ENCODE measurements around the gene TULP4.
"Not testable (repeated sequence)": the region's sequence is repeated elsewhere in the genome, so short reads cannot be mapped to it uniquely, and the experiment has no call there.

The TULP4 gene

GRCh38 chr6:158312165-158312564 lies at the start of gene TULP4:
Gene TULP4 (plus strand): TSS chr6:158312465. CDS start chr6:158314017, 1,552 bp downstream.
- DNase-seq = no peak

- DNase-seq = no peak
These were observed 49.5 kb upstream of the TULP4 start for GRCh38 chr6:158262755-158263154.

GRCh38 chr6:158264180-158264579 lies 48.1 kb upstream of the TULP4 start:
- no peak for DNase-seq

GRCh38 chr6:158266131-158266530 lies 46.1 kb upstream of the TULP4 start:
- no peak for DNase-seq

GRCh38 chr6:158268361-158269147 lies 43.7 kb upstream of the TULP4 start:
- DNase-seq = no peak

- DNase-seq = no peak
These were observed 42.6 kb upstream of the TULP4 start for GRCh38 chr6:158269657-158270056.

- DNase-seq = no peak
These were observed 41.7 kb upstream of the TULP4 start for GRCh38 chr6:158270389-158271127.

- DNase-seq = no peak
These were observed 39.9 kb upstream of the TULP4 start for GRCh38 chr6:158272324-158272723.

GRCh38 chr6:158278004-158278403 lies 34.3 kb upstream of the TULP4 start:
- no peak for DNase-seq

GRCh38 chr6:158279615-158280014 lies 32.6 kb upstream of the TULP4 start:
- no peak for DNase-seq

- no peak for DNase-seq
These were observed 28.8 kb upstream of the TULP4 start for GRCh38 chr6:158283304-158283980.

GRCh38 chr6:158284007-158284875 lies 28.0 kb upstream of the TULP4 start:
- DNase-seq = no peak

- DNase-seq = no peak
These were observed 27.2 kb upstream of the TULP4 start for GRCh38 chr6:158284876-158285655.

- no peak for DNase-seq
These were observed 26.6 kb upstream of the TULP4 start for GRCh38 chr6:158285656-158286021.

- no peak for DNase-seq
These were observed 25.9 kb upstream of the TULP4 start for GRCh38 chr6:158286413-158286812.

- DNase-seq = no peak
These were observed 25.2 kb upstream of the TULP4 start for GRCh38 chr6:158287047-158287446.

GRCh38 chr6:158290040-158290439 lies 22.2 kb upstream of the TULP4 start:
- DNase-seq = no peak

- DNase-seq = no peak
These were observed 21.6 kb upstream of the TULP4 start for GRCh38 chr6:158290659-158291058.

GRCh38 chr6:158292016-158292415 lies 20.2 kb upstream of the TULP4 start:
- DNase-seq = no peak

- DNase-seq = no peak
These were observed 19.1 kb upstream of the TULP4 start for GRCh38 chr6:158293122-158293521.

GRCh38 chr6:158295976-158296853 lies 16.1 kb upstream of the TULP4 start:
- DNase-seq = not testable (repeated sequence)

Measured in NCI-H1930 (cell line).